ENCODE measurements around the gene SHISA5. TPM values are rescaled to one million over a fixed set of nuclear protein-coding genes. Genes with fewer than 3 reads are reported as not detected.

SHISA5 gene
- total and polyA plus RNA-seq, 2 of the 4 experiments (the other 2 are of a cell fraction), result 82.3 to 162 TPM

DNA sequence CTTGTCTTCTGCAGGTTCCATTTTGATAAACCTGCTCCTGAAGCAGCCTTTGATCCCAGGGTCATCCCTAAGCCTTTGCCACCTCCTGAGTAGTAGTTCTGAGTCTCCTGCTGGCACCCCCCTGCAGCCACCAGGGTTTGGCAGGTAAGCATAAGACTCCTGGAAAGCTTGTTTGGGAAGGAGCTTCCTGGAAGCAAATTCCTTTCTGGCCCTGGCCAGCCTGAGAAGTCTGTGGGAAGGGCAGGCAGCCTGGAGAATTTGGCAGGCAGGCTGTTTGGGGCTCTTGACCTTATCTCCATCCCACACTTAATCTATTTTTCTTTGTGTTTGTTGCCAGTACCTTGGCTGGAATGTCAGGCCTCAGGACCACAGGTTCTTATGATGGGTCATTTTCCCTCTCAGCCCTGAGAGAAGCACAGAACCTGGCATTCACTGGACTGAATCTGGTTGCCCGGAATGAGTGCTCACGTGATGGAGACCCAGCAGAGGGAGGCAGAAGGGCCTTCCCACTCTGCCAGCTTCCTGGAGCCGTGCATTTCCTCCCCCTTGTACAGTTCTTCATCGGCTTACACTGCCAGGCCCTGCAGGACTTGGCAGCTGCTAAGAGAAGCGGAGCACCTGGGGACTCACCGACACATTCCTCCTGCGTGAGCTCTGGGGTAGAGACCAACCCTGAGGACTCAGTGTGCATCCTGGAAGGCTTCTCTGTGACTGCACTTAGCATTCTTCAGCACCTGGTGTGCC lies 44.0 kb downstream of the SHISA5 start:
- dilution Hi-C loops (cut with HindIII; ENCODE audit: low sequenced_read_pairs, unreplicated experiment) (no loop called here), in situ Hi-C loops (cut with MboI; ENCODE audit: low sequenced_read_pairs) (loop anchor here (10.0 kb wide), 1 partner anchor 205 kb away; the partner anchor contains the start of gene CELSR3), intact Hi-C loops (cut with micrococcal nuclease) (no loop called here)
- Histone ChIP-seq H3K79me1 (ENCODE audit: low read depth in 1 of 2, low read length in 2 of 2) (no peaks in the 10 kb centered on the region; a peak in 1 of 4 replicates), H2BK20ac (ENCODE audit: low read depth, low read length) (no peak overlapping the region), H2BK5ac (ENCODE audit: low read depth, low read length, poor library complexity, severe bottlenecking) (no peak overlapping the region), H3K27me3 (ENCODE audit: control insufficient read depth, insufficient read depth, low read length) (no peaks in the 10 kb centered on the region), H4K5ac (ENCODE audit: low read depth, low read length) (no peak overlapping the region), H4K8ac (ENCODE audit: low read depth in 2 of 2, low read length in 2 of 2) (no peak overlapping the region), H3K4ac (ENCODE audit: low read depth, low read length) (no peak overlapping the region), H2AK9ac (replicated peaks; ENCODE audit: low read depth, low read length, poor library complexity) (peak overlapping the region; percentile 55), H3K4me2 (ENCODE audit: low read depth, low read length) (no peak overlapping the region), H3K18ac (ENCODE audit: low read depth, low read length) (no peak overlapping the region), H2AFZ (replicated peaks; ENCODE audit: low read length, poor library complexity) (no peak overlapping the region), H3K9me1 (ENCODE audit: insufficient read depth, low read length) (no peaks in the 10 kb centered on the region), H4K20me1 (ENCODE audit: insufficient read depth, low read length) (no peaks in the 10 kb centered on the region; the same call in 1 of the 2 replicates), H3K4me1 (ENCODE audit: control insufficient read depth, insufficient read depth, low read length) (peaks cover under 1% of the 10 kb centered on the region; the same call in 1 of the 2 replicates), H3K23ac (ENCODE audit: low read depth, low read length) (no peak overlapping the region), H2AK5ac (ENCODE audit: low read depth, low read length) (no peak overlapping the region), H3K9me3 (ENCODE audit: control insufficient read depth, insufficient read depth, low read length) (no peaks in the 10 kb centered on the region), H3K56ac (ENCODE audit: extremely low read depth, insufficient read depth, low read length) (no peak overlapping the region), H2BK120ac (ENCODE audit: low read depth, low read length) (no peak overlapping the region), H3K14ac (replicated peaks; ENCODE audit: low read depth, low read length) (no peak overlapping the region), H4K91ac (ENCODE audit: insufficient read depth, low read depth, low read length) (no peak overlapping the region), H3K9ac (ENCODE audit: low read depth, low read length) (no peak overlapping the region), H2BK15ac (ENCODE audit: low read depth, low read length) (no peak overlapping the region), H3K4me3 (ENCODE audit: insufficient read depth, low read depth, low read length) (no peak overlapping the region), H3K27ac (ENCODE audit: insufficient read depth, low read length) (no peak overlapping the region), H3K36me3 (ENCODE audit: control insufficient read depth, insufficient read depth, low read length) (peaks cover 30% of the 10 kb centered on the region)
- ATAC-seq (ENCODE audit: low read depth), result no peak
- TF ChIP-seq SMC3 (IDR thresholded peaks at IDR 0.05; ENCODE audit: low read depth, low read length), result no peak
- POLR2A ChIA-PET (ENCODE audit: unreplicated experiment), result no interaction called here
- no peak for DNase-seq
- WGBS, 2 experiments (ENCODE audit: extremely low coverage in 2 of 2, insufficient read length in 1 of 2), result 89% methylated on average over 5 of the region's 7 CpGs; no CpG with 5 or more reads in 1 of the 2 experiments
- CTCF ChIA-PET, result no interaction called here
- BruUV-seq (replicated peaks), result no TSS peak
